ENCODE results near the gene GNB1.
"Not testable (repeated sequence)": the region's sequence is repeated elsewhere in the genome, so short reads cannot be mapped to it uniquely, and the experiment has no call there.

GNB1 gene

DNA sequence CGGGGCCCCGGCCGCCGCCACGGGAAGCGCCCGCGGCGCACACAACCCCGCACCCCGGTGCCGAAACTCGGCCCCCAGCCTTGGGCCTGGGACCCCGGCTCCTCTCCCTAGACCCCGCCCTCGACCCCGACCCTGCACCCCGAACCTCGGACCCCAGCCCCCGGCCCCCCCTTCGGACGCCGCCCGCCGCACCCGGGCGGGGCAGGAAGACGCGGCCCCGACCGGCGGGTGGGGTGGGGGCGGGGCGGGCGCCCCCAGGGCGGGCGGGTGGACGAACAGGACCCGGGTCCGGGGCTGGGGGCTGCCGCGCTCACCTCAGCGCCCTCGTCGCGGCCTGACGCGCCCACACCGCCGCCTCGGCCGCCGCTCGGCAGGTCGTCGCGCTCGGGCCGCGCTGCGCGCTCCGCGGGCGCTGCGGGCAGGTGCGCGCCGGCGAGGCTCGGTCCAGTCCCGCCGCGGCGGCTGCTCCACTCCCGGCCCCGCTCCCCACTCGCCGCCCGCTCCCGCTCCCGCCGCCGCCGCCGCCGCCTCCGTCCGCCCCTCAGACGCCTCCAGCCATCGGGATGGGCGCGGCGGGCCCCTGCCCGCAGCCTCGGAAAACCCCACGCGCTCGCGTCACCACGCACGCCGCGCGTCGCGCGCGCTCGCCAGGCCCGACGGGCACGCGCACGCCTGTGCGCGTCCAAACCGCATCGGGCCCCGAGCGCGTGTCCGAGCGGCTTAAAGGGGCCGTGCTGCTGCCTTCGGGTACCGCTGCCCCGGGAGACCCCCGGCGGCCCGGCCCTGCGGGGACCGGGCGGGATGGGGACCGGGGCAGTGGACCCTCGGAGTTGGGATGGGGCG lies at the start of gene GNB1:
Gene GNB1 (minus strand): TSS at position 582 of the 843 bp plus-strand sequence. CDS start 65,634 bp downstream, outside the sequence.
- peak; percentile 96 for DNase-seq (ENCODE audit: low spot score)

DNA sequence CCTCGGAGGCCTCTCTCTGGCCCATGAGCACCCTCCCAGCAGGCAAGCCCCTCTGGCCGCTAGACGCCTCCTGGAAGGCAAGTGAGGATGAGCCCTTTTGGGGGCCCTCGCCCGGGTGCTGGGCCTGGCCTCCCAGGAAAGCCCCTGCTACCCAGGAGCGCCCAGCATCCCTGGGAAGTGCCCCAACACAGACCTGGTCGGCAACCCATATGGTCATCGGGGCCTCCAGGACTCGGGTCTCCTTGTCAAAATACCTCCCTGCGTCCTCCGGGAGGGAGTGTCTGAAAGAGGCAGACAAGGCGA lies 49.2 kb upstream of the GNB1 start:
- no peak for DNase-seq (ENCODE audit: low spot score)

DNA sequence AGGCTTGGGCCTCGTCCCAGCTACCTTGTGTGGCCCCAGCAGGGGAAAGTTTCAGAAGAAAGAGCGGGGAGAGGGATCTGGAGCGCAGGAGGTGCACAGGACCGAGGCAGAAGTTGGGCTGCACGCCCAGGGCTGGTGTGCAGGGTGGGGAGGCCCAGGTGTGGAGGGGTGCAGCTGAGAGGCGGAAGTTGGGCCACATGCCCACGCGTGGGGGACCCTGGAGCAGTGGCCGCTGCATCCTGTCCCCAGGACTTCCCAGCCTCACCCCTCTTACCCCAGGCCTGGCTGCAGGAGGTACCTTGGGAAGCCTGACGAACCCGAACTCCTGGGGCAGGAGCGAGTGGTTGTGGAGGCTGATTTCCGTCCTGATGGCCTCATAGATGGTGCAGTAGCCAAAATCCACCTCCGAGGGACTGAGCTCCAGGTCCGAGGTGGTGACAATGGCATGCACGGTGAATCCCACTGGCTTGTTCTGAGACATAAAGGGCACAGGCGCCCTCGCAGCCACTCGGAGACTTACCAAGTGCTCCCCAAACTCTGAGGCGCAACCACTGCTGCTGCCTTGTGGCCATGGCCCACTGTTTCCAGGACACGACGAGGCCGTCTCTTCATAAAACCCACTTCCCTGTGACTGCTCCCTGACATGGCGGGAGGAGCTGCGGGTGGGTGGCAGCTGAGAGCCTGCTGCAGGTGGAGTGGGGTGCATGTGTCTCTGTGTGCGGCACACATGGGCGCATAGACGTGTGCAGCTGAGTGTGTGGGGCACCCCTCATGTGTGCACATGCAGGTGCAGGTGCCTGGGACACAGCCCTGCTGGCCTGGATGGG lies 48.6 kb upstream of the GNB1 start:
- no peak for DNase-seq (ENCODE audit: low spot score)

DNA sequence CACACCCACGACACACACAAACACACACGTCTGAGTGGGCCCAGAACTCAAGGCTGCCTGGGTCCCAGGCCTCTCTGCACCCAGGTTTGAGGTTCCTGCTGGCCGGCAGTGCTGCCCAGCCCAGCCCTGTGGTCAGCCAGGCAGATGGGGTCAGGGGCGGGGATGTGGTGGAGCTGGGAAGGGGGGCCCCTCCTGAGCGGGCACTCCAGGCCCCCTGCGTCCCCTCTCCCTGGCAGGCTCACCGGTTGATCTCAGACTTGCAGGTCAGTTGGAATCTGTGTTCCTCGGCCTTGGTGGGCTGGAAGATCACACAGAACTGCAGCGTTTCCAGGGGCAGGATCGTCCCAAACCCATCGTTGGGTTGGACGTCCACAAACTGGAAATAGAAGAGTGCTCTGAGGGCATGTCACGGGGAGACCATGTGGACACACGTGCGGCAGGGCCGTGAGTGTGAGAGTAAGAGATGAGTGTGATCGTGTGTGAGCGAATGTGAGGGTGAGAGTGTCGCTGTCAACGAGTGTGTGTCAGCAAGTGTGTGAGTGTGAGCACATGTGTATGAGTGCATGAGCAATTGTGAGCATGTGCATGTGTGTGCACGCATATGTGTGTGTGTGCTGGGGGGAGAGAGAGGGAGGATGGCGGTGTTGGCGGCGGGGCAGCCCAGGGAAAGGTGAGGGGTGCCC lies 47.9 kb upstream of the GNB1 start:
- no peak for DNase-seq (ENCODE audit: low spot score)

DNA sequence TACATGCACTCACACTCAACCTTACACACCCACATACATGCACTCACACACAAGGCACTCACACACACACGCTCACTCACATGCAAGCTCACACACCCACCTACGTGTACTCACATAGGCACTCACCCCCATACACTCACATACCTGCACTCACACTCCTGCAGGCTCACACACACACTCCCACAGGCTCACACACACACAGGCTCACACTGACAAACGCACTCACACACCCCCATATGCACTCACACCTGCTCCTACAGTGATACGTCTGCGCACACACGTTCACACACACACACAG lies 47.3 kb upstream of the GNB1 start:
- DNase-seq (ENCODE audit: low spot score), result no peak

DNA sequence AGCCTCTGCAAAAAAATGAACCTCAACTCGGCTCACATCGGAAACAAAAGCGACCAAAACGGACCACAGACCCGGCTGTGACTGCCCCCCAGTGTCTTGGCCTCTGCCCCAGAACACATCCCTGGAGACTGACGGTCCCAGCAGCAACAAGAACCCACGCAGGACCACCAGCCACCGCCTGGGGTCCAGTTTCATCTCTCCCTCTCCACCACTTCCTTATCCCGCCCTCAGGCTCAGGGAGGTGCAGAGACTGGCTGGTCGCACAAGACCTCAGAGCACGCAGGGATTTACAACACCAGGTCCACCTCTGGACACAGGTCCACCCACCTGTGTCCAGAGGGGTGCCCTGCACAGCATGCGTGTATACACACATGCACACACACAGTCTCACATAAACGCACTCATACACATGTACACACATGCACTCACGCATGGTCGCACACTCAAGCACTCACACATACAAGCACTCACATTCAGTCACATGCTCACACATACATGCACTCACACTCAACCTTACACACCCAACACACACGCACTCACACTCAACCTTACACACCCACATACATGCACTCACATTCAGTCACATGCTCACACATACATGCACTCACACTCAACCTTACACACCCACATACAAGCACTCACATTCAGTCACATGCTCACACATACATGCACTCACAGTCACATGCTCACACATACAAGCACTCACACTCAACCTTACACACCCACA lies 46.8 kb upstream of the GNB1 start:
- DNase-seq (ENCODE audit: low spot score), result no peak

DNA sequence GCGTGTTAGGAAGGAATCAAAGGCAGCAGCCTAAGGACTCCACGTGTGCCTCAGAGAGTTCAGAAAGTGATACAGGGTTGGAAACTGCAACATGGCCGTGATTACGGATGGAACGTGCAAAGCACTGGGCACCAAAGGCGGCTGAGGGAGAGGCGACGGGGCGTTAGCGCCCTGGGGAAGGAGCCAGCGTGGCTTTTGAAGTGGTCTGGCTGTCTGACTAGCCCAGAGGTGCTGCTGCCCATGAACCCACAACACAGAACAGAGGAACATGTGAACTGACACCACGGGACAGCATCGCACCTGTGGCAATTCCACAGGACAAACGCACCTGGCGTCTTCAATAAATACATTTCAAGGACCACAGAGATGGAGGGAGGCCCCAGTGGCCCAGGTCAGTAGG lies 46.2 kb upstream of the GNB1 start:
- DNase-seq (ENCODE audit: low spot score), result no peak

DNA sequence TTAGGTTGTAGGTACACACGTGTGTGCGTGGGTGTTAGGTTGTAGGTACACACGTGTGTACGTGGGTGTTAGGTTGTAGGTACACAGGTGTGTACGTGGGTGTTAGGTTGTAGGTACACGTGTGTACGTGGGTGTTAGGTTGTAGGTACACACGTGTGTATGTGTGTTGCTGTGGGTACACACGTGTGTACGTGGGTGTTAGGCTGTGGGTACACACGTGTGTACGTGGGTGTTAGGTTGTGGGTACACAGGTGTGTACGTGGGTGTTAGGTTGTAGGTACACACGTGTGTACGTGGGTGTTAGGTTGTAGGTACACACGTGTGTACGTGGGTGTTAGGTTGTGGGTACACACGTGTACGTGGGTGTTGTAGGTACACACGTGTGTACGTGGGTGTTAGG lies 44.0 kb upstream of the GNB1 start:
- not testable (repeated sequence) for DNase-seq (ENCODE audit: low spot score)

DNA sequence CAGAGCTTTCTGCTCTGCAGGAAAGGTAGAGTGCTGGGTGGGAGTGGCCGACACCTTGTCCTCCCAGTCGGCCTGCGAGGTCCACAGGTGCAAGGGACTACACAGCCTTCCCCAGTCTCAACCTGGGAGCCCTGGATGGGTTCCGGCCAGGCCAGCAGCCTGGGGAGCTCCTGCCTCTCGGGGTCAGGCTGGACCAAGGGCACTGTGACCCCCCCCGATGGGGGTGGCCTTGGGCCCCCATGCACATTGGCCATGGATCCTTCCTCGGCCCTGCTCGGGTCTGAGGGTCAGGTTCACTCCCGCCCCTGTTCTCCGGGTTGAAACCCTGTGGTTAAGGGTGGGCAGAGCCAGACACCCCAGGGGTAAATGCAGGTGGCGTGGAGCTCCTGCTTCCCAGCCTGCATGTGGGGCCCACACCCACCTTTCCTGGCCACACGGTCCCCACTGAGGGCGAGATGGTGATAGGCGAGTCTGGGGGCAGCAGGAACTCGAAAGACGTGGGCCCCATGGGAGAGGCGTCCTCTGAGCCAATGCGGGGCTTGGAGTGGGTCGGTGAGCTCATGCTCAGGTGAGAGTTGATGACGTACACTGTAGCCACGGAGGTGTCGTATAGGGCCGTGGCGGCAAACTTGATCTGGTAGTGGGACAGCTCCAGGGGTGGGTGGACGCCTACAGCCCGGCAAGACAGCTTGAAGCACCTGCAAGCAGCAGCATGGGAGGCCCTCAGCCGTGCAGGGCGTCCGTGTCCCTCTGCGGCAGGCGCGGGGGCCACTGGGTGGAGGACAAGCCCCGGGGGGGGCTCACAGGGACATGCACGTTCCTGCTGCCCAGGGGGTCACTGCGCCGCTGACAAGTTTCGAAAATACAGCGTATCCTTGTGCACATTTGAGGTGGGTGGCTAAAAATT lies 39.0 kb upstream of the GNB1 start:
- DNase-seq (ENCODE audit: low spot score), result no peak

DNA sequence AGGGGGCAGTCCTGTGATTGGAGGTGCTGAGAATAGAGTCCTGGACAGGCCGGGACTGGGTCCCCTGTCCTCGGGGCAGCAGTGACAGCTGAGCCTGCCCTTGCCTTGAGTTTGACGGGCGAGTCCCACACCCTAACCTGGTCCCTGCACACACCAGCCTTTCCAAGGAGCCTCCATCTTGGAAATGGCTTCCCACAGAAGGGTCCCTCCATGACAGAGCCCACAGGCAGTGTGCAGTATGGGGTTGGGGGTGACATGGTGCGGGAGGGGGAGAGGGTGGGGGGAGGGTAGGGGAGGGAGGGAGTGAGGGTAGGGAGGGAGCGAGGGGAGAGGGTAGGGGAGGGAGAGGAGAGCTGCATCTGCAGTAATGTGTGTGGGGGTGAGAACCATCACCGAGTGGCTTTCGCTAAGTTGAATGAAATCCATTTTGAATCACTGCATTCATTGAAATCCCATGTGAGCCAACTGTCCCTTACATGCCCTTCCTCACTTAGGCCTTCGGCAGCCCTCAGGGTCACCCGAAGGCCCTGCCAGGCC lies 38.3 kb upstream of the GNB1 start:
- DNase-seq (ENCODE audit: low spot score), result no peak

DNA sequence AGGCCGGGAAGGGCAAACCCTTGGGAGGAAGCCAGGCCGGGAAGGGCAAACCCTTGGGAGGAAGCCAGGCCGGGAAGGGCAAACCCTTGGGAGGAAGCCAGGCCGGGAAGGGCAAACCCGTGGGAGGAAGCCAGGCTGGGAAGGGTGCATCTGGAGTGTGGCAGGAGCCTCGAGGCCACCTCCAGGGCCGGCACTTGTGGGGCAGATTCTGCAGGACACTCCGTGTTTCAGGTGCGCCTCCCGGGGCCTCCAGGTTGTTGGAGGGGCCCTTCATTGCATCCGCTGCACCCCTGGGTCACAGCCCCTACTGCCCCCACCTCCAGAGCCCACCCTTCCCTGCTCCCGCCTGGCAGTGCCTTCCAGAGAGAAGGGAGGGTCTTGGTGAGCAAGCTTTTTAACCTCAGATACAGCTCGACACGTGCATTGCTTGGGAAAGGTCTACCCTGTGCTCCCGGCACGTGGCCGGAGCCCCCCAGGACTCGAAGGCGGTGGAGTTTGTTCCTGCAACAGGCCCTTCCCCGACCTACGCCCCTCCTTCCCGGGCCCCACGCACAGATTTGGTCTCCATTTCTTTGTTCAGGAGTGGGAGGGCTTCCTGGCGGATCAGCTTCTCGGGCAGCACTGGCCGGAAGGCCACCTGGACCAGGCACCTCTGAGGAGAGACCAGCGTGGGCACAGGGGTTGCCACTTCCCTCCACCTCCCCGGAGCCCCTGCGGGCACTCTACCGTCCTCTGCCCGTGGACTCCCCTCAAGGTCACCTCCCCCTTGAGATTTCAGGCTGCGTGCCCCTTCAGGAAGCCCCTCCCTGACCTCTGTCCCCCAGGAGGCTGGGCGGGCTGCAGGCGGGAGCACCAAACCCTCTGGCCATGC lies 37.6 kb upstream of the GNB1 start:
- no peak for DNase-seq (ENCODE audit: low spot score)

DNA sequence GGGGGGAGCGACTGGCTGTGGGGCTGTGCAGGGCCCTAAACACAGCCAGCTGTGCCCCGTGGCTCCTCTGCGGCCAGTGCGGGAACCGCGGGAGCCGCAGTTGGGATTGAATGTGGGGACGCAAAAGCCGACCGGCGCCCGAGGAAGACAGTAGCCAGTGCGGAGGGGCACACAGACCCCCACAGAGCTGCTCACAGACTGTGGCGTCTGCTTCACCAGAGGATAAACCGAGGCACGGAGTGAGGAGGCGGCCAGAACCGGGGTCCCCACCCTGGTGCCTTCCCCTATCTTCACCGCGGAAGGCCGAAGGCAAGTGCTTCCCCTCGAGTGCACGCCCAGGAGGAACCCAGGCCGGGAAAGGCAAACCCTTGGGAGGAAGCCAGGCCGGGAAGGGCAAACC lies 36.9 kb upstream of the GNB1 start:
- no peak for DNase-seq (ENCODE audit: low spot score)

DNA sequence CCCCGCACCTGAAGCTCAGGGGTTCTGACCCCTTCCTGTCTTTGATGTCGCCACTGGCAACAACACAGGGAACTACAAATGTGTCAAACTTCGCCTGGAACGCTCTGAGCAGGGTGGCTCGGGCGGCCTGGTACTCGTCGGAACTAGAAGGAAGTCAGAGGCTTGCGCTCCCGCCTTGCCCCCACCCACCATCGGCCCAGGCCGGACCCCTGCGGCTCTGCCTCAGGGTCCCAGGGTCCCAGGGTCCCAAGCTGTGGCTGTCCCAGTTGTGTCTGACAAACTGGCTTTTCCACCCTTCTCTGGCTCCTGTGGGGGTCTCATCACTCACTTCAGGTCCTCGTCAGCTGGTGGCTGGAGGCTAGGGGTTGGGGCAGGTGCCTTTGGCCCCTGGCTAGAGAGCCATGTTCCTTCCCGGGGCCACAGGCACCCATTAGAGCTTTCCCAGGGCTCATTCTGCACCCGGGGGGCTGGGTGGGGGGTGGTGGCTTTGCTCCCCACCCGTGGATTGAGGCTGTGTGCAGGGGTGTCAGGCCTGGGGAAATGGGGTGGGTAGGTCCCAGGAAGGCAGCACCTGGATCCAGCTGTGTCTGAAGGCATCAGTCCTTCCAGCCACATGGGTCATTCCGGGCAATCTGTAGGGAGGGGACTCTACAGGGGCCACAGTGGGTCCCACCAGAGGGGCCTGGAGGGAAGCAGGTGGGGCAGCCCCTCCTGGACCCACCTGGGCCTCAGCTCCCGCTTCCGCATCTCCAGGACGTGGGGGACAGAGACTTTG lies 36.2 kb upstream of the GNB1 start:
- DNase-seq (ENCODE audit: low spot score), result no peak

DNA sequence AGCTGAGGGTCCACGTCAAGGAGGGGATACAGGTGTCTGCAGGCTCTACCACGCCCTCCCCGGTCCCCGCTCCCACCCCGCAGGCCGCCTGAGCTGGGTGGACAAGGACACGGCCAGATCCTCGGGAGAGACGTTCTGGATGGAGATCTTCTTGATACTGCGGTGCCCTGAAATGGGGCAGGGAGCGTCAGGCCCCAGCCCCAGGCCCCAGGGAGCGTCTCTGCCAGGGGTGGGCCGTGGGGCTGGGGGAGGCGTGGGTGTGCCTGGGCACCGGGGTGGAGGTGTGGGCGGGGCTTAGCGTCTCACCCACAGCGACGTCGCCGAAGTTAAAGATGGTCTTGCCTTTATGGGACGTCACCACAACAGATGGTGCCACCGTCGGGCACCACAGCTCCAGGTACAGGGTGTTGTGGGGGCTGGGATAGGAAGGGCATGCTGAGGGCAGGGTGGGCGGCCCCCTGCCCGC lies 35.5 kb upstream of the GNB1 start:
- no peak for DNase-seq (ENCODE audit: low spot score)

DNA sequence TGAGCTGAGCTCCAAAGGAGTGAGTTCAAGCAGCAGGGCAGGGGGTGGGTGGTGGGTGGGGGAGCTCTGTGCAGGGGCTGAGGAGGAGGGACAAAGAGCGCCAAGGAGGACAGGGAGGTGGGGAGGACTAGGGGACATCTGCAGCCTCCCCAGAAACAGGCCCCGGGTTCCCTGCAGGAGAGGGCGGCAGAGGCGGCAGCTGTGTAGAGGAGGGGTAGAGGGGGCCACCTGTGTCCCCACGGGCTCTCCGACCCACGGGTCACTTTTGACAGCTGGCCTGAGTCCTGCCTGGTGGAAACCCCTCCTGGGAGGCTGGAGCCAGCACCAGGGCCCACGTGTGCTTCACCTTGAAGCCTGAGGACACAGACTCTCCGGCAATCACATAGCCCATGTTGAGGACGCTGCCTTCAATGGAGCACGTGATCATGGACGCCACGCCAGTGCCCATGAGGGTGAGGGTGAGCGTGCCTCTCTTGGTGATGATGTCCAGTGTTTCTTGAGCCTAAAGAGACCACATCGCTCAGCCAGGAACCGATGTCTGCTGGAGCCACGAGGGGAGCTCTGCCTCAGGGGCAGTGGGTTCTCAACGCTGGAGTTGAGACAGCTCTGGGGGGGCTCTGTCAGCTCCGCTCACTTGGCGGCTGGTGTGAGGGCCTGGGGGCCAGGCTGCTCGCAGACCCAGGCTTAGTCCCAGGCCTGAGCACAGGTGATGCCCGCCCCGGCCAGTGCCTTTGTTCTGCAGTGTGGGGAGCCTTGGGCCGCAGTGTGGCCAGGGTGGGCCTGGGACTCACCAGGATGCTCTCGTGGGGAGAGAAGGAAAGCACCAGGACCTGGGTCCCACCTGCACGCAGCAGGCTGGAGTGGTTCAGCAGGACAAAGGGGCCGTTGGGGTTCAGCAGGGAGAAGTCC lies 34.8 kb upstream of the GNB1 start:
- no peak for DNase-seq (ENCODE audit: low spot score)

DNA sequence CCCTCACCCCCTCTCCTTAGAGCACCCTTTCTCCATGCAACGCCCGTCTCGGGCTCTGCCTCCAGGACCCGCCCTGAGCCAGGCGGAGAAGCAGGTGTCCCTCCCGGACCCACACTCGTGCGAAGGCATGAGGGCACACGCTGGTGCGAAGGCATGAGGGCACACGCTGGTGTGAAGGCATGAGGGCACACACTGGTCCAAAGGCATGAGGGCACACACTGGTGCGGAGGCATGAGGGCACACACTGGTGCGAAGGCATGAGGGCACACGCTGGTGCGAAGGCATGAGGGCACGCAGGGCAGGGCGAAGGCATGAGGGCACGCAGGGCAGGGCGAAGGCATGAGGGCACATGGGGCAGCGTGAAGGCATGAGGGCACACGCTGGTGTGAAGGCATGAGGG lies 34.0 kb upstream of the GNB1 start:
- no peak for DNase-seq (ENCODE audit: low spot score)

DNA sequence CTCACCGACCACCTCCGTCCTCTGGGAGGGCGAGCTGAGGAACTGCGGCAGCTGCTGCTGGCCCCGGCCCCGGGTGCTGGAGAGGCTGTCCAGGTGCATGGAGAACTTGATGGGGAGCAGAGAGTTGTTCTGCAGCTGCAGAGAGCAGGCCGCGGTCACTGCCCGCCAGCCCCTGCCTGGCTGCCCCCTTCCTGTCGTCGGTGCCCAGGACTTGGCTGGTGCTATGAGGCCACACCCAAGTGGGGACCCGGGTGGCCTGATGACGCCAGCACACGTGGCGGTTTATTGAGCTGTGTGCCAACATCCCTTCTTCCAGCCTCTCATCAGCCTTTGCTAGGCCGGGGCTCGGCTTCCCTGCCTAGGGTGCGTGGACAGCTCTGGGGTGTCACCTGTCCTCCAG lies 33.5 kb upstream of the GNB1 start:
- no peak for DNase-seq (ENCODE audit: low spot score)
